HG02798 (cell line): ENCODE data around the gene ZC3HAV1.
"Not testable (repeated sequence)": the region's sequence is repeated elsewhere in the genome, so short reads cannot be mapped to it uniquely, and the experiment has no call there.

Experiments used
- ATAC-seq: cut with Tn5 transposase; IDR thresholded peaks from one replicate; pipeline ENCODE4 v1.9.1; 2021; ENCODE audit warnings: mild to moderate bottlenecking; ENCODE audit not compliant: unreplicated experiment, poor library complexity

The ZC3HAV1 gene

DNA sequence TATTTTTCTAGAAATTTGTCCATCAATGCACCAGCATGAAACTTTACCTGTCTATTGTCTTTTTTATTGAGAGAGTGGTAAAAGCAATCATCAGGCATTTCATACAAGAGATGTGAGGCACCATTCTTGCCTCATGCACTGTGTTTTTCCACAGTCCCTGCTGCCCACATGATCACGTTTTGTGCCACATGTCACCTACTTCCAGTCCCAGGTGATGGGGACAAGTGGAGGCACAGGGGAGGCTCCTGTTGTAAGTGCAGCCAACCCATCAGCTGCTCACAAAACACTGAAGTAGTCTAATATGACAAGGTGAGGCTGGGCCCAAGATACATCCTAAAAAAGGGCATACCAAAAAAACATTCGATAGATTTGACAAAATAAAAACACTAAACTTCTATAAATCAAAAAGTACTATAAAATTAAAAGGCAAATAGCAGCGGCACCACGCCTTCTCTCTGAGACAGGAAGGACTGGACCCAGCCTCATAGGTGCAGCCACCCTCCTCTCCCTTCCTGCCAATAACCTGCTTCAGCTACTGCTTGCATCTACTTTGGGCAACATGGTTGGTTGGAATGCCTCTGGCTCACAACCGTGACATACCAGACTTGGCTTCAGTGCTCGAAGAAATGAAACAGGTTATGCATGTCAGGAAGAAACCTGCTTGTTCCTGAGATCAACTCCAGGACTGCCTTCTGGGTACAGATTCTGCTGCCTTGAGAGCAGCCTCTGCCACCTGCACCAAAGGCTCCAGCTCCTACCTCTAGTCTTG, 76.0 kb downstream of the ZC3HAV1 start:
- ATAC-seq, result no peak

DNA sequence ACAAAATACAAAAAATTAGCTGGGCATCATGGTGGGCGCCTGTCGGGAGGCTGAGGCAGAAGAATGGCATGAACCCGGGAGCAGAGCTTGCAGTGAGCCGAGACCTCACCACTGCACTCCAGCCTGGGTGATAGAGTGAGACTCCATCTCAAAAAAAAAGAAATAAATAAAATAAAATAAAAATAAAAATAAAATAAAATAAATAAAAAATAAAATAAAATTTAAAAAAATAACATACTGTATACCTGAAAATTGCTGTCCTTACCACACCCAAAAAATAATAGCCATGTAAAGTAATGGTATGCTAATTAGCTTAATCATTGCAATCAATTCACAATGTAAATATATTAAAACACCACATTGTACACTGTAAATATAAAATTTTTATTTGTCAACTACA, 77.0 kb downstream of the ZC3HAV1 start:
- no peak for ATAC-seq

DNA sequence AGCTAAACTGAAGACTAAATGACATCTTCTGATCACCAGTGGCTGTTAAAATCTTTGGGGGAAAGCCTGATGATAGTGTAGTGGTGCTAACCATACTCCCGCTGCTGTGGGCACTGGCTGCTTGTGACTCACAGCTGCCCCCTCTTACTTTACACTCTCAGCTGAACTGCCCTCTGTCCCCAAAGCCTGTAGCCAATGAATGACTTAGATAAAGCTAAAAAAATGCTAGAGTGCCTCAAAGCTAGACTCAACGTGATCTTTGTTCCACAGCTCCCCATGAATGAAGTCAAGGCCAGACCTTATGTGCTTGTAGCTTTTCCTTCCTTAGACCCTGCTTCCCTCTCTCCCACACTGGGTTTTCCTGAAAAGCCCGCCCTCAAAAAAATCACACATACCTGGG, 80.2 kb downstream of the ZC3HAV1 start:
- ATAC-seq, result no peak

DNA sequence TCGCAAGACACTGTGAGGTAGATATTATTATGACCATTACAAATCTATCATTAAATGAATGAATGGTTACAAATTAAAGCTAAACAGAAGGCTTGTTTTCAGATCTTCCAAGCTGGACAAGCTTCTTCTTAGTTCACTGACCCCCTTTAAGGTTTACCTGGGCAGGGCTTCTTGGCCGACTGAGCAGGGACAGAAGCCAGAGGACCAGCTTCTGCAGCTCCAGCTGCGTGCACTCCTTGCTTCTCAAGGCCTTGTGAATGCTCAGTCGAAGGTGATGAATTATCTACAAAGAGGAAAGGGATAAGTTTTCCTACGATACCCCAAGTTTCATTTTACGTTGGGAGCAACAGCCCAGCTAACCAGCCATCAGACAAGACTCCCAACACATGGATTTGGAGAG, 83.0 kb downstream of the ZC3HAV1 start:
- no peak for ATAC-seq

DNA sequence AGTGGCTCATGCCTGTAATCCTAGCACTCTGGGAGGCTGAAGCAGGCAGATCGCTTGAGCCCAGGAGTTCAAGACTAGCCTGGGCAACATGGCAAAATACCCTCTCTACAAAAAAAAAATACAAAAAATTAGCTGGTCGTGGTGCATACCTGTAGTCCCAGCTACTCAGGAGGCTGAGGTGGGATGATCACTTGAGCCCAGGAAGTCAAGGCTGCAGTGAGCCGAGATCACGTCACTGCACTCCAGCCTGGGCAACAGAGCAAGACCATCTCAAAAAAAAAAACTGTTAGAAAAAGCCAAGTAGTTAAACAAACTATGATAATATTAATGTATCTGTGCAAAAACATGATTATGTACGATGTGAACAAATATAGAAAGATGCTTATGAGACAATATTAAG, 83.7 kb downstream of the ZC3HAV1 start:
- ATAC-seq, result not testable (repeated sequence)

DNA sequence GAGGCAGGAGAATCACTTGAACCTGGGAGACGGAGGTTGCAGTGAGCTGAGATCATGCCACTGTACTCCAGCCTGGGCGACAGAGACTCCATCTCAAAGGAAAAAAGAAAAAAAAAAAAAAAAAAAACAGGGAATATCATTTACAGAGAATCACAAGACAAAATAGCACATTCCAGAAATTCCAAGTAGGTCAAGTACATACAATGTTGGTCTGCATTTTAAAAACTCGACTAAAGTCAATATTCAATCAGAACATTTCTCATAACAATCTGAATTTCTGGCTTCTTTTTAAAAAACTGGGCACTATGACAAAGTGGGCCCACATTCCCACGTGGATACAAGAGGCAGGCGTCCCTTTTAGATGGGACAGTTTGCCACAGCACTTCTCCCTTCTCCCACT, 86.4 kb downstream of the ZC3HAV1 start:
- ATAC-seq, result no peak

DNA sequence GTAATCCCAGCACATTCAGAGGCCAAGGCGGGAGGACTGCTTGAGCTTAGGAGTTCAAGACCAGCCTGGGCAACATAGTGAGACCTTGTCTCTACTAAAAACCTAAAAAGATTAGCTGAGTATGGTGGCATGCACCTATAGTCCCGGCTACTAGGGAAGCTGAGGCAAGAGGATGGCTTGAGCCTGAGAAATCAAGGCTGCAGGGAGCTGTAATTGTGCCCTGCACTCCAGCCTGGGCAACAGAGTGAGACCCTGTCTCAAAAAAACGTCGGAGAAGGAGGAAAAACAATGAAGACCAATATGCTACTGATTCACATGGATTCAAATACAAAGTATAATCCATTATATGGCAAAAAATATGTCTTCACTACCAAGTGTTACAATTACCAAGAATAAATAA, 87.2 kb downstream of the ZC3HAV1 start:
- ATAC-seq, result no peak

DNA sequence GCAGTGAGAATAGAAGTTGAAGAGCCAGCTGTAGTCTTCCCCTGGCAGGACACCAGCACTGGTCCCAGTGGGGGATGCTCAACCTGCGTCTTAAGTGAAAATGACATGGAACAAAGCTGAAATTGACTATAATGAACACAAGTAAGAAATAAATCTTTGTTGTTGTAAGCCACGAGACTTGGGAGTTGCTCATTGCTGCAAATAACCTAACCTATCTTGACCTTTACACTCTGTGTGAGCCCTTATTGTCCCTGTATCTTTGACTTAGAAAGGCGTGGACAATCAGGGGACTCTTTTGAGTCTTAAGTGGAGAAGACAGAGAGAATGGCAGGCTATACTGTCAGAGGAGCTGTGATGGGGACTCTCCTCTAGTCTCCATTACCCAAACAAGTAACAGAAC, 90.6 kb downstream of the ZC3HAV1 start:
- ATAC-seq, result no peak

DNA sequence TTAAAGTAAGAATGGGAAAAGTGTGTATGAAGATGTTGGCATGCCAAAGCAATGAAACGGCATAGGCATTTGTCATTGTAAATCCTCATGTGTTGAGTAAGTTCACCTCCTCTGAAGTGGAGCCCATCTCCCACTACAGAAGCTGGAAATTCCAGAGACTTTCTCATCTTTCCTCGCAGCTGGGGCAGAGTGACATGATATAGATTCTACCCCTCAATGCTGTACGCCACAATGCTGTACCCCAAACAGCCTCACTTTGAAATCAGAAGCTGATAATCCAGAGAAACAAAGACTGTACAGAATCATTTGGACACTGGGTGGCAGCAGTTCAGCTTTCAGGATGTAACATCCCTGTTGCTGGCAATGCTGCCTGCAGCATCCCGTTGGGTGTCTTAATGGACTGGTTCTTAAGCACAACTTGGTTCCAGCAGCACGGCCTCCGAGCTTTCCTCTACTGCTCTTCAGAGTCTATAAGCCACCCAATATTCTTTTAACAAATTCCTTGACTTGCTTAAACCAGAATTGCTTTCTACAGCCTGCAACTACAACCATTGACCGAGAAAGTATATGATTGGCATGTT, 92.5 kb downstream of the ZC3HAV1 start:
- peak; percentile 90 for ATAC-seq

DNA sequence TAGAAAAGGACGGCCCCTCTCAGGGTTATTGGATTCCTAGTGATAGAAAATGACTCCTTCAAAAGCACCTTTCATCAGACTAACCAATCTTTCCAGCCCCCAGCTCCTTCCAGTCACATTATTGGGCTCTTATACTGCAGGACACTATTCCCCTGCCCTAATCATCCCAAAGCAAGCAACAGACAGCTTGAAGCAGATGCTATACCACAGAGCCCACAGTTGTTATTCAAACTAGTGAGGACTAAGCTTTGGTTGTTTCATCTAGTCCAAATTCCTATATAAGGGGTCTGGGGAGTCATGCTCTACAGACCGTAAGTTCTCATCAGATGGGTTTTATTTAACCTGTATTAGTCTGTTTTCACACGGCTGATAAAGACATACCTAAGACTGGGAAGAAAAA, 98.1 kb downstream of the ZC3HAV1 start:
- ATAC-seq, result no peak

DNA sequence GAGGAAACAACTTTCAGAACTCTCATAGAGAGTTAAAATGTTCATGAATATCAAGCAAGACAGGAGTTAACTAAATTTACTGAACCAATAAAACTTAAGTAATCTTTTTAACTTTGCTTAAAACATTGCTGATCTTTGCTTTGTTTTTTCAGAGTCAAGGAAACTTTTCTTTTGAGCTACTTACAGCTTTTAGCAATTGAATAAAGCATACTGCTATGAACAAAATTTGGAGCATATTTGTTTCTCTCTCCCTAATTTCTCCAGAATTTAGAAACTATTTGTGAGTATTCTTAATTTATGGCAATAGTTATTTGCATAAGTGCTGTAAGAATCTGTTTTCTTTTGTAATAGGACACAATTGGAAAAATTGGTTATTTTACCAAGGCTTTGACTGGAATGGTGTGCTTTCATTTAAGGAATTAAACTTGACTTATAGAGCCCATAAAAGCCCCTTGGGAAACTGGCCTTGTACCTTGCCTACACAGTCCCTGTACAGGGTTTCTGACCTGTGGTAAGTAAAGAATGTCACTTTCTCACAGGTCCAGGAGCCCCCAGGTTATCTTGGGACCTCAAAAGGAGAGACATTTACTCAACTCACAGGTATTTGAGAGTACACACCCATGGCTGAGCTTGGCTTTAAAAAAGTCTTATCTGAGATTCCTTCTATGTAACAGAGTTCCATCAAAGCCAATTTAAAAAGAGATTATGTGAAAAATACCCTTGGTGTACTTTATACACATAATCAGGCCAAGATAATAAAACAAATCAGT, 105.0 kb downstream of the ZC3HAV1 start:
- no peak for ATAC-seq

DNA sequence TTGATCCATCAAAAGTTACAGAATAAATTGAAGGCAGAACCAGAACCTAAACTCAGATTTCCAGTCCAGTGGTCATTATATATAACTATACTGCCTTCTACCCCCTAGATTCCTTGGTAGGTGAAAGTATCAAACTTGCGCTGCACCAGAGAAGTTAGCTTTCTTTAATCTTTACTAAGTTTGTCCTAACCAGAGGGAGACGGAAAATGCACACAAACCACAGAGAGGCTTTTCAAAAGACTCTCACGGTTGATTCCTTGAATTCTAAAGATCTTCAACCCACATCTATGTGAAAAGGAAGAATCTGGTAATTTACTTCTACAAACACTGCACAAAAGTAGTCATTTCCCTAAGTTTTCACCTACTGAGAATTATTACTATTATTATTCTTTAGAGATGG, 110.1 kb downstream of the ZC3HAV1 start:
- ATAC-seq, result no peak
